ENCODE results near the gene GUCA1A.

- no peak for TF ChIP-seq CTCF (optimal IDR thresholded peaks at IDR 0.05 in 1 of 3, IDR thresholded peaks at IDR 0.05 in 1 of 3, conservative IDR thresholded peaks at IDR 0.05 in 1 of 3; ENCODE audit: extremely low read depth in 1 of 3, insufficient read depth in 2 of 3, low read length in 3 of 3)
- no peak for TF ChIP-seq EZH2 (IDR thresholded peaks at IDR 0.05; ENCODE audit: low read length)
Measured at GRCh38 chr6:42224222-42225028, 51.3 kb downstream of the GUCA1A start.

Measured in keratinocyte (primary cell).